ENCODE results near the gene FCGR3A. TPM values are rescaled to one million over a fixed set of nuclear protein-coding genes. Genes with fewer than 3 reads are reported as not detected.
"Not testable (repeated sequence)": the region's sequence is repeated elsewhere in the genome, so short reads cannot be mapped to it uniquely, and the experiment has no call there.

The FCGR3A gene
- total RNA-seq, 1 donor from 2014 or later = not detected

GRCh38 chr1:161512636-161513447 lies 36.8 kb downstream of the FCGR3A start:
- DNase-seq (ENCODE audit: low read depth); H3K4me3 ChIP-seq (ENCODE audit: low read depth, low read length): not testable (repeated sequence)

GRCh38 chr1:161511756-161512060 lies 37.9 kb downstream of the FCGR3A start:
- TF ChIP-seq CTCF (conservative IDR thresholded peaks at IDR 0.05; ENCODE audit: low read depth, low read length) = no peak

GRCh38 chr1:161511018-161511755 lies 38.4 kb downstream of the FCGR3A start:
- DNase-seq (ENCODE audit: low read depth) = no peak
- TF ChIP-seq CTCF (conservative IDR thresholded peaks at IDR 0.05; ENCODE audit: low read depth, low read length) = no peak
- H3K4me3 ChIP-seq (ENCODE audit: low read depth, low read length) = no peak overlapping the region

More at GRCh38 chr1:161511756-161512060, 37.9 kb downstream of the FCGR3A start:
- DNase-seq (ENCODE audit: low read depth) = no peak
- H3K4me3 ChIP-seq (ENCODE audit: low read depth, low read length) = no peak overlapping the region

GRCh38 chr1:161510477-161510876 lies 39.1 kb downstream of the FCGR3A start:
- H3K4me3 ChIP-seq (ENCODE audit: low read depth, low read length) = no peak overlapping the region
- DNase-seq (ENCODE audit: low read depth) = no peak
- no peak for TF ChIP-seq CTCF (conservative IDR thresholded peaks at IDR 0.05; ENCODE audit: low read depth, low read length)

GRCh38 chr1:161506336-161507223 lies 43.0 kb downstream of the FCGR3A start:
- DNase-seq (ENCODE audit: low read depth) = no peak
- no peak overlapping the region for H3K4me3 ChIP-seq (ENCODE audit: low read depth, low read length)
- TF ChIP-seq CTCF (conservative IDR thresholded peaks at IDR 0.05; ENCODE audit: low read depth, low read length) = no peak

GRCh38 chr1:161505686-161506085 lies 43.9 kb downstream of the FCGR3A start:
- H3K4me3 ChIP-seq (ENCODE audit: low read depth, low read length) = no peak overlapping the region
- no peak for TF ChIP-seq CTCF (conservative IDR thresholded peaks at IDR 0.05; ENCODE audit: low read depth, low read length)
- DNase-seq (ENCODE audit: low read depth) = no peak

GRCh38 chr1:161503394-161503748 lies 46.2 kb downstream of the FCGR3A start:
- H3K4me3 ChIP-seq (ENCODE audit: low read depth, low read length) = no peak overlapping the region
- no peak for TF ChIP-seq CTCF (conservative IDR thresholded peaks at IDR 0.05; ENCODE audit: low read depth, low read length)
- DNase-seq (ENCODE audit: low read depth) = no peak

All from epithelial cell of proximal tubule (primary cell).